Measurements from ENCODE around the gene DCUN1D1.

DCUN1D1 gene

GRCh38 chr3:182906036-182906435 is 74.3 kb downstream of the DCUN1D1 start:
- no peak overlapping the region for H3K4me3 Mint-ChIP-seq
- H3K27me3 Mint-ChIP-seq, result no peaks in the 10 kb centered on the region
- no peak for DNase-seq
- ATAC-seq, result no peak
- peaks cover 16% of the 10 kb centered on the region for H3K36me3 Mint-ChIP-seq (ENCODE audit: low read depth)
- H3K9me3 Mint-ChIP-seq, result no peaks in the 10 kb centered on the region
- H3K27ac Mint-ChIP-seq, result no peak overlapping the region
- H3K4me1 Mint-ChIP-seq, result peaks cover 13% of the 10 kb centered on the region

- Mint-ChIP-seq H3K36me3 (ENCODE audit: low read depth) (peaks cover 16% of the 10 kb centered on the region), H3K4me3 (no peak overlapping the region), H3K27ac (peak overlapping the region; percentile 10), H3K9me3 (no peaks in the 10 kb centered on the region), H3K27me3 (no peaks in the 10 kb centered on the region), H3K4me1 (peaks cover 9% of the 10 kb centered on the region)
- no peak for ATAC-seq
- no peak for DNase-seq
Measured at GRCh38 chr3:182905623-182906022, 74.7 kb downstream of the DCUN1D1 start.

- Mint-ChIP-seq H3K4me1 (peaks cover 4% of the 10 kb centered on the region), H3K4me3 (no peak overlapping the region), H3K27ac (no peak overlapping the region), H3K9me3 (no peaks in the 10 kb centered on the region), H3K36me3 (ENCODE audit: low read depth) (peaks cover 23% of the 10 kb centered on the region), H3K27me3 (no peaks in the 10 kb centered on the region)
- no peak for DNase-seq
- no peak for ATAC-seq
Measured at GRCh38 chr3:182904164-182904563, 76.2 kb downstream of the DCUN1D1 start.

GRCh38 chr3:182902236-182902635 is 78.1 kb downstream of the DCUN1D1 start:
- Mint-ChIP-seq H3K4me1 (peaks cover 2% of the 10 kb centered on the region), H3K36me3 (ENCODE audit: low read depth) (peaks cover 22% of the 10 kb centered on the region), H3K4me3 (no peak overlapping the region), H3K9me3 (no peaks in the 10 kb centered on the region), H3K27ac (no peak overlapping the region), H3K27me3 (no peaks in the 10 kb centered on the region)
- ATAC-seq, result no peak
- DNase-seq, result no peak

- H3K4me1 Mint-ChIP-seq, result no peaks in the 10 kb centered on the region
- no peaks in the 10 kb centered on the region for H3K27me3 Mint-ChIP-seq
- ATAC-seq (no peak), DNase-seq (no peak)
- no peak overlapping the region for H3K27ac Mint-ChIP-seq
- H3K4me3 Mint-ChIP-seq, result no peak overlapping the region
- H3K9me3 Mint-ChIP-seq, result no peaks in the 10 kb centered on the region
- H3K36me3 Mint-ChIP-seq (ENCODE audit: low read depth), result peaks cover 27% of the 10 kb centered on the region
Measured at GRCh38 chr3:182896553-182896952, 83.8 kb downstream of the DCUN1D1 start.

GRCh38 chr3:182895513-182896112 is 84.7 kb downstream of the DCUN1D1 start:
- no peaks in the 10 kb centered on the region for H3K4me1 Mint-ChIP-seq
- peaks cover 31% of the 10 kb centered on the region for H3K36me3 Mint-ChIP-seq (ENCODE audit: low read depth)
- H3K27me3 Mint-ChIP-seq, result no peaks in the 10 kb centered on the region
- H3K4me3 Mint-ChIP-seq, result no peak overlapping the region
- no peak for DNase-seq
- ATAC-seq, result no peak
- no peak overlapping the region for H3K27ac Mint-ChIP-seq
- no peaks in the 10 kb centered on the region for H3K9me3 Mint-ChIP-seq

GRCh38 chr3:182892226-182892625 is 88.1 kb downstream of the DCUN1D1 start:
- no peaks in the 10 kb centered on the region for H3K9me3 Mint-ChIP-seq
- H3K36me3 Mint-ChIP-seq (ENCODE audit: low read depth), result peaks cover 34% of the 10 kb centered on the region
- no peak overlapping the region for H3K27ac Mint-ChIP-seq
- ATAC-seq (no peak), DNase-seq (no peak)
- H3K4me1 Mint-ChIP-seq, result no peaks in the 10 kb centered on the region
- no peaks in the 10 kb centered on the region for H3K27me3 Mint-ChIP-seq
- no peak overlapping the region for H3K4me3 Mint-ChIP-seq

- no peaks in the 10 kb centered on the region for H3K4me1 Mint-ChIP-seq
- H3K4me3 Mint-ChIP-seq, result no peak overlapping the region
- H3K36me3 Mint-ChIP-seq (ENCODE audit: low read depth), result peaks cover 33% of the 10 kb centered on the region
- H3K9me3 Mint-ChIP-seq, result no peaks in the 10 kb centered on the region
- DNase-seq (no peak), ATAC-seq (no peak)
- no peak overlapping the region for H3K27ac Mint-ChIP-seq
- no peaks in the 10 kb centered on the region for H3K27me3 Mint-ChIP-seq
Measured at GRCh38 chr3:182891364-182891763, 89.0 kb downstream of the DCUN1D1 start.

GRCh38 chr3:182889948-182890629 is 90.2 kb downstream of the DCUN1D1 start:
- Mint-ChIP-seq H3K27me3 (no peaks in the 10 kb centered on the region), H3K4me1 (no peaks in the 10 kb centered on the region), H3K4me3 (no peak overlapping the region), H3K27ac (no peak overlapping the region), H3K36me3 (ENCODE audit: low read depth) (peaks cover 33% of the 10 kb centered on the region), H3K9me3 (no peaks in the 10 kb centered on the region)
- ATAC-seq, result no peak
- no peak for DNase-seq
